H9 (cell line): ENCODE results near the gene ELMOD2. TPM values are rescaled to one million over a fixed set of nuclear protein-coding genes. Genes with fewer than 3 reads are reported as not detected.

Source experiments
- DNase-seq: peaks from one replicate; pipeline ENCODE4 v3.0.0-alpha.2; 2017
- H2AFZ ChIP-seq: one replicate; pipeline ENCODE4 v1.6.1; 2013; ENCODE audit warnings: mild to moderate bottlenecking, low read length, control low read depth, moderate library complexity
- H2AK5ac ChIP-seq: 2 replicates; pipeline ENCODE4 v1.6.1; 2013; ENCODE audit warnings: low read length, control low read depth, mixed read lengths; ENCODE audit not compliant: insufficient read length
- H2BK120ac ChIP-seq: one replicate; pipeline ENCODE4 v1.6.1; 2013; ENCODE audit warnings: low read depth, mild to moderate bottlenecking, low read length, control low read depth, inconsistent platforms; ENCODE audit not compliant: poor library complexity, severe bottlenecking
- H2BK12ac ChIP-seq: 2 replicates; pipeline ENCODE4 v1.6.1; 2013; ENCODE audit warnings: low read length, control low read depth, mixed read lengths, low read depth; ENCODE audit not compliant: insufficient read length
- H2BK15ac ChIP-seq: 2 replicates; pipeline ENCODE4 v1.6.1; 2013; ENCODE audit warnings: low read depth, low read length, control low read depth
- H2BK20ac ChIP-seq: one replicate; pipeline ENCODE4 v1.6.1; 2013; ENCODE audit warnings: low read depth, mild to moderate bottlenecking, low read length, control low read depth, inconsistent platforms; ENCODE audit not compliant: poor library complexity, severe bottlenecking
- H2BK5ac ChIP-seq: 2 replicates; pipeline ENCODE4 v1.6.1; 2013; ENCODE audit warnings: low read length, control low read depth, mixed read lengths; ENCODE audit not compliant: insufficient read length
- H3K14ac ChIP-seq: 2 replicates; pipeline ENCODE4 v1.6.1; 2013; ENCODE audit warnings: low read length, control low read depth; ENCODE audit not compliant: insufficient read depth
- H3K18ac ChIP-seq: 2 replicates; pipeline ENCODE4 v1.6.1; 2013; ENCODE audit warnings: low read depth, mild to moderate bottlenecking, mixed read lengths, low read length, control low read depth; ENCODE audit not compliant: insufficient read length
- H3K23ac ChIP-seq: 2 replicates; pipeline ENCODE4 v1.6.1; 2013; ENCODE audit warnings: low read length, control low read depth, mixed read lengths, low read depth; ENCODE audit not compliant: insufficient read length
- H3K23me2 ChIP-seq: 2 replicates; pipeline ENCODE4 v1.6.1; 2013; ENCODE audit warnings: low read depth, mild to moderate bottlenecking, mixed read lengths, low read length, control low read depth; ENCODE audit not compliant: insufficient read length, poor library complexity, severe bottlenecking
- H3K27ac ChIP-seq: 2 replicates; pipeline ENCODE4 v1.5.1; 2013; ENCODE audit warnings: low read length, control low read depth, mixed read lengths, low read depth; ENCODE audit not compliant: insufficient read length
- H3K27me3 ChIP-seq: 2 replicates; pipeline ENCODE4 v1.6.1; 2013; ENCODE audit warnings: low read length, control low read depth, inconsistent platforms; ENCODE audit not compliant: insufficient read depth
- H3K4ac ChIP-seq: 2 replicates; pipeline ENCODE4 v1.6.1; 2013; ENCODE audit warnings: low read depth, mild to moderate bottlenecking, control low read depth, inconsistent platforms, low read length, moderate library complexity
- H3K4me1 ChIP-seq: 2 replicates; pipeline ENCODE4 v1.6.1; 2013; ENCODE audit warnings: low read length, control low read depth, inconsistent platforms; ENCODE audit not compliant: insufficient read depth
- H3K4me2 ChIP-seq: 2 replicates; pipeline ENCODE4 v1.6.1; 2013; ENCODE audit warnings: low read length, control low read depth, mixed read lengths; ENCODE audit not compliant: insufficient read length, insufficient read depth
- H3K56ac ChIP-seq: 2 replicates; pipeline ENCODE4 v1.6.1; 2013; ENCODE audit warnings: low read depth, mild to moderate bottlenecking, mixed read lengths, low read length, control low read depth; ENCODE audit not compliant: insufficient read length
- H3K79me1 ChIP-seq: 2 replicates; pipeline ENCODE4 v1.6.1; 2013; ENCODE audit warnings: low read depth, mild to moderate bottlenecking, moderate library complexity, low read length, control low read depth, inconsistent platforms; ENCODE audit not compliant: insufficient read depth, poor library complexity, severe bottlenecking
- H3K79me2 ChIP-seq: 2 replicates; pipeline ENCODE4 v1.6.1; 2013; ENCODE audit warnings: low read length, control low read depth, inconsistent platforms; ENCODE audit not compliant: insufficient read depth
- H3K9ac ChIP-seq: 2 replicates; pipeline ENCODE4 v1.6.1; 2013; ENCODE audit warnings: low read length, control low read depth, mixed read lengths; ENCODE audit not compliant: insufficient read length; ENCODE audit errors: extremely low read depth
- H3K9me3 ChIP-seq: one replicate; pipeline ENCODE4 v1.6.1; 2013; ENCODE audit warnings: low read depth, low read length, inconsistent platforms; ENCODE audit not compliant: control insufficient read depth
- H3T11ph ChIP-seq: one replicate; pipeline ENCODE4 v1.6.1; 2013; ENCODE audit warnings: mild to moderate bottlenecking, low read length, control low read depth, inconsistent platforms
- H4K20me1 ChIP-seq: one replicate; pipeline ENCODE4 v1.6.1; 2013; ENCODE audit not compliant: control insufficient read depth, insufficient read length, insufficient read depth
- H4K5ac ChIP-seq: 2 replicates; pipeline ENCODE4 v1.6.1; 2013; ENCODE audit warnings: low read depth, mild to moderate bottlenecking, mixed read lengths, low read length, control low read depth; ENCODE audit not compliant: insufficient read length
- H4K8ac ChIP-seq: replicated peaks from 2 replicates; pipeline ENCODE4 v1.6.1; 2013; ENCODE audit warnings: low read length, control low read depth, mixed read lengths, low read depth; ENCODE audit not compliant: insufficient read length
- H4K91ac ChIP-seq: 2 replicates; pipeline ENCODE4 v1.6.1; 2013; ENCODE audit warnings: low read depth, mild to moderate bottlenecking, moderate library complexity, mixed read lengths, low read length, control low read depth; ENCODE audit not compliant: insufficient read length
- H3K27ac Mint-ChIP-seq, 3 experiments: 2 replicates in 2 of 3; 3 replicates in 1 of 3; pipeline ENCODE4 v1.8.0; 2020 to 2021; ENCODE audit warnings: mixed read lengths in 3 of 3, mild to moderate bottlenecking in 1 of 3, moderate library complexity in 1 of 3
- H3K27me3 Mint-ChIP-seq: 2 replicates; pipeline ENCODE4 v1.8.0; 2021; ENCODE audit warnings: low read depth, mild to moderate bottlenecking, moderate library complexity, mixed read lengths
- H3K36me3 Mint-ChIP-seq, 3 experiments: 2 replicates in 2 of 3; 3 replicates in 1 of 3; pipeline ENCODE4 v1.8.0; 2020 to 2021; ENCODE audit warnings: low read depth in 3 of 3, mixed read lengths in 3 of 3; ENCODE audit not compliant: insufficient read depth in 1 of 3
- H3K4me1 Mint-ChIP-seq, 2 experiments: 2 replicates each; pipeline ENCODE4 v1.8.0; 2020; ENCODE audit warnings: mixed read lengths in 2 of 2
- H3K4me3 Mint-ChIP-seq, 2 experiments: 2 replicates in 1 of 2; 3 replicates in 1 of 2; pipeline ENCODE4 v1.8.0; 2020 to 2021; ENCODE audit warnings: mild to moderate bottlenecking in 2 of 2, mixed read lengths in 2 of 2, moderate library complexity in 1 of 2
- H3K9me3 Mint-ChIP-seq, 2 experiments: 2 replicates in 1 of 2; 3 replicates in 1 of 2; pipeline ENCODE4 v1.8.0; 2020; ENCODE audit warnings: mild to moderate bottlenecking in 2 of 2, mixed read lengths in 2 of 2, moderate library complexity in 1 of 2
- CTCF ChIP-seq: fragments of 200-600 bp; sonication (generic); conservative IDR thresholded peaks from 3 replicates; pipeline ENCODE4 v1.8.0; 2021; ENCODE audit warnings: antibody characterized with exemption, mild to moderate bottlenecking
- WGBS: extraction: QIAGEN DNeasy Blood & Tissue Kit; methylation state at CpG from one replicate; pipeline ENCODE4 v1.1.7; 2013; ENCODE audit warnings: missing lambda C conversion rate, low lambda C conversion rate, mixed read lengths; ENCODE audit not compliant: insufficient read length; ENCODE audit errors: extremely low coverage; 5-methylcytosine and 5-hydroxymethylcytosine counted together
- total RNA-seq: library from RNA; stranded (reverse); gene quantifications from 2 replicates; pipeline ENCODE4 v1.2.1, GENCODE V29; 2021

The ELMOD2 gene
- total RNA-seq, 1 experiment from 2014 or later, result 26.3 TPM

- H2BK12ac ChIP-seq, result no peak overlapping the region
- no peak overlapping the region; a peak in 1 of 7 replicates for H3K27ac Mint-ChIP-seq
- peaks cover 7 to 21% (median 13%) of the 10 kb centered on the region in 3 experiments; a peak in 6 of 7 replicates for H3K36me3 Mint-ChIP-seq
- no peak for TF ChIP-seq CTCF
- no peak overlapping the region for H3K4ac ChIP-seq
- H3K79me2 ChIP-seq, result no peaks in the 10 kb centered on the region
- no peak overlapping the region for H4K5ac ChIP-seq
- no peak overlapping the region for H3K9ac ChIP-seq
- H3K27me3 Mint-ChIP-seq, result no peaks in the 10 kb centered on the region
- H3K4me2 ChIP-seq, result no peak overlapping the region
- no peaks in the 10 kb centered on the region for H4K20me1 ChIP-seq
- H3K4me1 ChIP-seq, result no peaks in the 10 kb centered on the region
- no peak overlapping the region for H3K56ac ChIP-seq
- H3T11ph ChIP-seq, result no peak overlapping the region
- H3K23ac ChIP-seq, result no peak overlapping the region
- H4K8ac ChIP-seq, result no peak overlapping the region
- H3K14ac ChIP-seq, result no peak overlapping the region
- H3K23me2 ChIP-seq, result no peaks in the 10 kb centered on the region
- no peaks in the 10 kb centered on the region for H3K79me1 ChIP-seq
- peaks cover 8 to 9% of the 10 kb centered on the region in 2 experiments for H3K4me1 Mint-ChIP-seq
- no peak overlapping the region for H2BK20ac ChIP-seq
- no peak overlapping the region for H2AK5ac ChIP-seq
- no peaks in the 10 kb centered on the region for H3K27me3 ChIP-seq
- no peak overlapping the region for H2AFZ ChIP-seq
- no peak overlapping the region for H2BK120ac ChIP-seq
- no peak overlapping the region for H2BK15ac ChIP-seq
- no peak overlapping the region for H2BK5ac ChIP-seq
- H3K4me3 Mint-ChIP-seq, result no peak overlapping the region
- WGBS, result no CpG with 5 or more reads among the region's 1 CpG
- no peak overlapping the region for H4K91ac ChIP-seq
- no peak overlapping the region for H3K18ac ChIP-seq
- no peak overlapping the region for H3K27ac ChIP-seq
- no peaks in the 10 kb centered on the region for H3K9me3 ChIP-seq
- DNase-seq, result no peak
- no peaks in the 10 kb centered on the region for H3K9me3 Mint-ChIP-seq
Measured at GRCh38 chr4:140529434-140529833, 5.5 kb downstream of the ELMOD2 start.
